ENCODE measurements around the gene ARHGAP18. TPM values are rescaled to one million over a fixed set of nuclear protein-coding genes. Genes with fewer than 3 reads are reported as not detected.
A peak's percentile ranks its signal among the peaks of the same experiment; 100 is the strongest.

Gene ARHGAP18
- total and polyA plus RNA-seq, 2 of the 13 experiments (the other 11 are each of a cell fraction or from before 2014, with no cell fraction given) = 58.2 to 115 TPM

DNA sequence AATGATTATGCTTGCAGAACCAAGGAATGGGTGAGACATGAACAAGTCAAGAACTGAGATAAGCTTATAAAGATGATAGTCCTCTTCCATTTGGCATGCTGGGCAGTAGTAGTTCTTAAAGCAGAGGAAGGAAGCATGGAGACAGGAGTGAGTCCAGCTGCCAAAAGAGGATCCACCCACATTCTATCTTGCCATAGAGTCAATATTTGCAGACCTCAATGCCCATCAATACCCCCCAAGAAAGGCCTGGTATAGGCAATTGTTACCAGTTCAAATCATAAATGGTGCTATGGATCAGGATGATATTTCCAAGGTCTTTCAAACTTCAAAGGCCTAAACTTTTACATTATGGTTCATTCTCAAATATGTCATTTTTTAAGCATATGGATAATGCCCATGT is 4.8 kb downstream of the ARHGAP18 start (continued):
- TF ChIP-seq, protein P1, sequence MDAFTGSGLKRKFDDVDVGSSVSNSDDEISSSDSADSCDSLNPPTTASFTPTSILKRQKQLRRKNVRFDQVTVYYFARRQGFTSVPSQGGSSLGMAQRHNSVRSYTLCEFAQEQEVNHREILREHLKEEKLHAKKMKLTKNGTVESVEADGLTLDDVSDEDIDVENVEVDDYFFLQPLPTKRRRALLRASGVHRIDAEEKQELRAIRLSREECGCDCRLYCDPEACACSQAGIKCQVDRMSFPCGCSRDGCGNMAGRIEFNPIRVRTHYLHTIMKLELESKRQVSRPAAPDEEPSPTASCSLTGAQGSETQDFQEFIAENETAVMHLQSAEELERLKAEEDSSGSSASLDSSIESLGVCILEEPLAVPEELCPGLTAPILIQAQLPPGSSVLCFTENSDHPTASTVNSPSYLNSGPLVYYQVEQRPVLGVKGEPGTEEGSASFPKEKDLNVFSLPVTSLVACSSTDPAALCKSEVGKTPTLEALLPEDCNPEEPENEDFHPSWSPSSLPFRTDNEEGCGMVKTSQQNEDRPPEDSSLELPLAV (CRISPR knock-in tag; conservative IDR thresholded peaks at IDR 0.05; ENCODE audit: low read depth) = no peak
- TF ChIP-seq, protein P2, sequence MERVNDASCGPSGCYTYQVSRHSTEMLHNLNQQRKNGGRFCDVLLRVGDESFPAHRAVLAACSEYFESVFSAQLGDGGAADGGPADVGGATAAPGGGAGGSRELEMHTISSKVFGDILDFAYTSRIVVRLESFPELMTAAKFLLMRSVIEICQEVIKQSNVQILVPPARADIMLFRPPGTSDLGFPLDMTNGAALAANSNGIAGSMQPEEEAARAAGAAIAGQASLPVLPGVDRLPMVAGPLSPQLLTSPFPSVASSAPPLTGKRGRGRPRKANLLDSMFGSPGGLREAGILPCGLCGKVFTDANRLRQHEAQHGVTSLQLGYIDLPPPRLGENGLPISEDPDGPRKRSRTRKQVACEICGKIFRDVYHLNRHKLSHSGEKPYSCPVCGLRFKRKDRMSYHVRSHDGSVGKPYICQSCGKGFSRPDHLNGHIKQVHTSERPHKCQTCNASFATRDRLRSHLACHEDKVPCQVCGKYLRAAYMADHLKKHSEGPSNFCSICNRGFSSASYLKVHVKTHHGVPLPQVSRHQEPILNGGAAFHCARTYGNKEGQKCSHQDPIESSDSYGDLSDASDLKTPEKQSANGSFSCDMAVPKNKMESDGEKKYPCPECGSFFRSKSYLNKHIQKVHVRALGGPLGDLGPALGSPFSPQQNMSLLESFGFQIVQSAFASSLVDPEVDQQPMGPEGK (CRISPR knock-in tag; IDR thresholded peaks at IDR 0.05) = 0 out of 2 replicates have a peak, but pooled peaks have one; percentile 40

DNA sequence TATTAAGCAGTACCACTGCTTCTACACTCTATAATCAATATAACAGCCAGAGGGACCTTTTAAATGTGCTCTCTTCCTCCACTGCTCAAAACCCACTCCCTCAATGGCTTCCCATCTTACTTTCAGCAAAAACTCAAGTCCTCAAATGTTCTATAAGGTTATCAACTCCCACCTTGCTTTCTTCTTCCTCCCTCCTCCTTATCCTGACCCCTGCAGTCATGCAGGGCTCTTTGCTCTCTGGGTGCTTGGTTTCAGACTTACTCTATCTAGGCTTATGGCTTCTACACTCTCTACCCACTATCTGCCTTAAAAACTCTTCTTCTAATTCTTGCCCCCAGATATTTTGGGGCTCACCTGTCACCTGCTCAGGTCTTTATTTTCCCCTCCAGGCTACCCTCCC is 5.3 kb downstream of the ARHGAP18 start:
- ATAC-seq (no peak), FAIRE-seq (no peak), DNase-seq (ENCODE audit: low spot score) (no peak)
- intact Hi-C loops (cut with micrococcal nuclease; ENCODE audit: unreplicated experiment) = loop anchor here (5.0 kb wide), 1 partner anchor 62 kb away; no protein-coding TSS in a partner anchor
- POLR2A ChIA-PET = no interaction called here
- Histone ChIP-seq H3K4me2 (ENCODE audit: low read depth, low read length) (peak overlapping the region; percentile 64), H3K79me2 (ENCODE audit: insufficient read depth, low read length) (peaks cover 98% of the 10 kb centered on the region), H3K27ac (ENCODE audit: extremely low read length, insufficient read depth, low read length) (no peak overlapping the region), H3K4me1 (ENCODE audit: insufficient read depth, low read length) (peaks cover 75% of the 10 kb centered on the region), H3K36me3 (replicated peaks in 1 of 2; ENCODE audit: control insufficient read depth in 1 of 2, insufficient read depth in 2 of 2, low read length in 2 of 2) (peaks cover 2 to 18% of the 10 kb centered on the region in 2 experiments; a peak in 4 of 5 replicates), H3K9ac (ENCODE audit: insufficient read depth, low read depth, low read length) (peak overlapping the region; percentile 25; the same call in 1 of the 2 replicates), H3K27me3 (ENCODE audit: control insufficient read depth in 1 of 2, insufficient read depth in 2 of 2, low read length in 2 of 2) (no peaks in the 10 kb centered on the region; a peak in 1 of 5 replicates), H2AFZ (ENCODE audit: low read length) (no peak overlapping the region), H3K9me3 (ENCODE audit: low read length) (no peaks in the 10 kb centered on the region), H3K4me3 (replicated peaks in 1 of 3; ENCODE audit: insufficient read depth in 1 of 3, low read depth in 2 of 3, low read length in 3 of 3) (peak overlapping the region; percentile 6 to 11 (median 6); a peak in 2 of 6 replicates), H4K20me1 (ENCODE audit: insufficient read depth, low read length) (no peaks in the 10 kb centered on the region; the same call in 1 of the 2 replicates)
- no peak for TF ChIP-seq RFX3 (CRISPR knock-in tag; IDR thresholded peaks at IDR 0.05)
- 0 out of 2 replicates have a peak, but pooled peaks have one; percentile 22 for TF ChIP-seq ZNF615 (CRISPR knock-in tag; IDR thresholded peaks at IDR 0.05; ENCODE audit: borderline replicate concordance)
- no TSS peak for BruUV-seq (replicated peaks)
- in situ Hi-C loops (cut with HindIII; ENCODE audit: extremely low pct_ligation_motif_present, low pct_unique_long_range_greater_than_20kb) = no loop called here
- CTCF ChIA-PET (ENCODE audit: low intra/inter-chr PET ratio, low total read pairs) = no interaction called here
